Astrocyte (in vitro differentiated cells and primary cell): ENCODE measurements around the gene HFE.

Experiments
- CTCF ChIP-seq: IDR thresholded peaks from 2 replicates; pipeline ENCODE4 v1.5.1; 2011; ENCODE audit warnings: low read depth, mild to moderate bottlenecking, inconsistent platforms, low read length, moderate library complexity; ENCODE audit not compliant: insufficient read depth
- EZH2 ChIP-seq: IDR thresholded peaks from 2 replicates; pipeline ENCODE4 v1.6.1; 2012; ENCODE audit warnings: mild to moderate bottlenecking, low read length, inconsistent platforms; ENCODE audit not compliant: insufficient read depth

GRCh38 chr6:26086211-26086610, 1.0 kb upstream of the HFE start:
- no peak for TF ChIP-seq CTCF
- no peak for TF ChIP-seq EZH2
